GOT3 (cell line): ENCODE measurements around the gene MROH8.

Experiments
- DNase-seq: peaks from one replicate; lab custom pipeline; 2025; ENCODE audit warnings: mixed read lengths; lab: John Stamatoyannopoulos, UW

Gene MROH8

DNA sequence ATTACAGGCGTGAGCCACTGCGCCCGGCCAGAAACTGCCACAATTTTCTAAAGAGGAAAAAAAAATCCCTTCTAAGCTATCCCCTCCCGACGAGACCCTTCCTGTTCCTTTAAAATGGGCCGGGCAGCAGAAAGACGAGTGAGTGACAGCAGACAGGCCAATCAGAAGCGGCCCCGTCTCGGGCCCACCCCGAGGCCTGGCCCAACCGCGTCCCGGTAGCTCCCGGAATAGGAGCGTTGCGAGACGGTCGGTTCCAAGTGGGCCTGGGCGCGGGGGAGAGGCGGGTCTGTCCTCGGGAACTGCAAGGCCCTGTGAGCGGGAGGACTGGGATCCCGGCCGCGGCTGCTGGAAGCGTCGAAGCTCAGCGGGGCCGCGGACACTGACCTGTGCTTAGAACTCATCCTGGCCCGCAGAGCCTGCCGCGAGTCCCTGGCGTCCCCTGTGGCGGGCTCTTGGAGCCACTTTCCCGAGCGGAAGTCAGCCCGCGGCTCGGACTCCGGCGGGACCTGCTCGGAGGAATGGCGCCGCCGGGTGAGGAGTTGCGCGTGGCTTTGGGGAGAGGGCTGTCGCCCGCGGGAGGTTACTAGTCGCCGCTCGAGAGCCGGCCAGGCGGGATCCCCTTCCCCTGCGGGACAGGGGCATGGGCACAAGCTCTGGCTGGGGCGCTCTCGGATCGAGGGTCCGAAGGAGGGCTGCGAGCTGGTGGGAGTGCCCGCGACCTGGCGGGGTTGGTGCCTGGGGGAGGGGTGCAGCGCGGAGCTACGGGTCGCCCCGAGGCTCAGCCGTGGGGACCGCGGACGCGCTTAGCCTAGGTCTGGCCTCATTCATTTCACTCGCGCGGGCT, at the start of gene MROH8, which contains the start of gene RPN2:
Gene MROH8 (minus strand): TSS at position 710 of the 844 bp plus-strand sequence.
Gene RPN2 (plus strand): TSS at position 492 of the 844 bp plus-strand sequence. CDS start 27 bp downstream, at position 519.
- DNase-seq: peak; percentile 95

DNA sequence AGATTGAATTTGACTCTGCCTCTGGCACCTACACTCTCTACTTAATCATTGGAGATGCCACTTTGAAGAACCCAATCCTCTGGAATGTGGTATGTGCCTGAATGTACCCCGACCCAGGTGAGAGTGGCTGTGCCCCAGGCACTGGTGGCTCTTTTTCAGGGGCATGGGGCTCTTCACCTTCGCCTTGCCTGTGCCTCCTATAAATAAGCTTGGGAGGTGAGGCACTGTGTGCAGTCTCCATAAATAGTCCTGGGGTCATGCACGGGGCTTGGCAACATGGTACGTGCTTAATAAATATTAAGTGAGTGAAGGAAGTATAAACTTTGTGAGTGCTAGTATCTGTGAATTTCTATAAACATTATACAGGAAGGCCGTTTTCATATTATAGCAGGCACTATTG, 49.3 kb upstream of the MROH8 start:
- no peak for DNase-seq

DNA sequence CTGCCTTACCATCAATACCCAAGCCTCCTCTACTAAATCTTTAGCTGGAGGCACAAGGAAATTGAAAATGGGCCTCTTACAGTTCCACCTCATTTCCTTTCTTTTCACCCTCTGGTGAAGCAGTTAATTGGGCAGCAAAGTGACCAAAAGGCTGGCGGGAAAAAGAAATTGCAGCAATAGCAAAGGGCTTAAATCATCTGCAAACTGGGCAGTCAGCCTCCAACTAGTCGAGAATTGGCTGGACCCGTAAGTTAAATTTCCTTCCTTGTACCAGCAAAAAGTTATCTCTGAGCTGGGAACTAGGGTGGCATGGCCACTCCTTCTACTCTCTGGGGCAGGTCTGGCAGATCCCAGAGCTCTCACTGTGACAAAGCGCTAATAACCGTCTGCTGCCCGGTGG, 48.7 kb upstream of the MROH8 start:
- DNase-seq: no peak

DNA sequence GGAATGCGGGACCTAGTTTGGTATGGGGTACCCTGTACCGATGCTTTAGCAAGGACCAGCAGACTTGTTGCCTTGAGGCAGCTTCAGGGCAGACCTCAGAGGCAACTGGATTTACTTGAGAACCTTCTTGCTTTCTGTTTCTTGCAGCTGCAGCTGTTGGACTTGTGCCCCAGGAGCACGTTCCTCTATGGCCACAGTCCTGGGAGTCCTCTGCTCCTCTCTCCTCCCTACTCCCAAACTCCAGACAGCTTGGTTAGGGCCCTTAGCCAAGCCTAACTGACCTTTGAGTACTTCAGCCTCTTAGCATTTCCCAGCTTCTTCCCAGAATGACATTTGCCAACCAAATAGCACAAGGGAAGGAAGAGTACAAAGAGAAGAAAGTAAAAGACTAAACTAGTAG, 47.5 kb upstream of the MROH8 start:
- DNase-seq: no peak

DNA sequence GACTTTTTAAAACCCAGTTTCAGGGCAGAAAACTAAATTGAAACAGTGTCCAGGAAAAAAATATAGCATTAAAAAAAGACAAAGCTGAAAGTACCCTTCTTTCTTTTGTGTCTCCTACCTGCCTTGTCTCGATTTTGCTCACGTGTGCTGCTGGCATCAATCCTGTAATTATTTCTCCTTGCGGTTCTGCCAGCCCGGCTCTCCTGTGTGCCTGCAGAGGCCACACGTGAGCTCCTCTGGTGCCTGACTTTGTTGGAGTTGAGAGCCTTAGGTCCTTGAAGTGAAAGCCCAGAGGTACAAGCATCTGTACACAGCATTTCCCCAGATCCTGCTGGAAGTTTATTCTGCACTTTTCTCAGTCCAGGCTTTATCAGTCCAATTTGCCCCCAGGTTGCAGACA, 45.8 kb upstream of the MROH8 start:
- DNase-seq: no peak

DNA sequence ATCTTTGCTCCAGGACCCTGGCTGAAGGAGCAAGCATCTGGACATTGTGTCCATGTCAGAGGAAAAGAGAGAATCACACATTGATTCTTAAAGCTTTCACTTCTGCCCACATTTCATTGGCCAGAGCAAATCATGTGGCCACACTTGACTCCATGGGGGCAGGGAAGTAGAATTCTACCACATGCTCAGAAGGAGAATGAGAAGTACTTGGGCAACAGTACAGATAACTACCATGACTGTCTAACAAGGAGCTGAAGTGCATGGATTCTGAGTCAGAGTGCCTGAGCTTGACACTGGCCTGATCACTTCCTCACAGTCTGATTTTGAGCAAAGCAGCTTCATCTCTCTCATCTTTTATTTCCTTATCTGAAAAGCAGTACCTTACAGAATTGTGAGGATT, 43.7 kb upstream of the MROH8 start:
- DNase-seq: peak; percentile 17

DNA sequence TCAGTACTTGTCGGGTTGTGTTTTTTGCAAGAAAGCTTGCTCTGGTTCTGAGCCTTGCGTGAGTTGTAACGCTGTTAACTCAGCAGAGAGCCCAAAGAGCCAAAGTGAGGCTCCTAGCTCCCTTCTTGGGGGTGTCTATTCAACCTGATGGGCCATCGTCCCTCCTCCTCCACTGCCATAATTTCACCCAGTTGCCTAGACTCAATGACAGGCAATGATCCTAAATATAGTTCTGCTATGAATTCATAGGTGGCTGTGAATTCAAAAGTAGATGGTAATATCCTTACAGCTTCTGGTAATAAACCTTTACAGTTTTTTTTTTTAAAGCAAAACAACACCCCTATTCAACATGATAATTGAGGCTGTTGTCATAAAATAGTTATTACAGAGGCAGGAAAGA, 42.7 kb upstream of the MROH8 start:
- no peak for DNase-seq

DNA sequence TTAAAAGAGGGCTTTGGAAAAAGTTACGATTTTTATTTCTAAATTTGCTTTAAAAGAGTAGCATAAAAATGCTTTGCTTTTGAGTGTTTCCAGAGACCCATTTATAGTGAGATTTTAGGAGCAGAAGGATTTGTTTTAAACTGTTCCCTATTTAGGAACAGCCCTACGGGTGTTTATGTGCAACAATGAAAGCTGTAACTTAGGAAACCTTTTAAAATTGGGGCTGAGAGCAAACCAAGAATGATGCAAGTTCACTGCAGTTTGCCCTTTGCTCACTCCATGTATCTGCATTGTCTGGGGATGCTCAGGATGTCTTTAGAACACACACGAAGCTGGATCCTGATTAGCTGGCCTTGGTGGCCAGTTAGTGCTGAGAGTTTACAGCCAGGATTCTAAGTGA, 41.4 kb upstream of the MROH8 start:
- no peak for DNase-seq

DNA sequence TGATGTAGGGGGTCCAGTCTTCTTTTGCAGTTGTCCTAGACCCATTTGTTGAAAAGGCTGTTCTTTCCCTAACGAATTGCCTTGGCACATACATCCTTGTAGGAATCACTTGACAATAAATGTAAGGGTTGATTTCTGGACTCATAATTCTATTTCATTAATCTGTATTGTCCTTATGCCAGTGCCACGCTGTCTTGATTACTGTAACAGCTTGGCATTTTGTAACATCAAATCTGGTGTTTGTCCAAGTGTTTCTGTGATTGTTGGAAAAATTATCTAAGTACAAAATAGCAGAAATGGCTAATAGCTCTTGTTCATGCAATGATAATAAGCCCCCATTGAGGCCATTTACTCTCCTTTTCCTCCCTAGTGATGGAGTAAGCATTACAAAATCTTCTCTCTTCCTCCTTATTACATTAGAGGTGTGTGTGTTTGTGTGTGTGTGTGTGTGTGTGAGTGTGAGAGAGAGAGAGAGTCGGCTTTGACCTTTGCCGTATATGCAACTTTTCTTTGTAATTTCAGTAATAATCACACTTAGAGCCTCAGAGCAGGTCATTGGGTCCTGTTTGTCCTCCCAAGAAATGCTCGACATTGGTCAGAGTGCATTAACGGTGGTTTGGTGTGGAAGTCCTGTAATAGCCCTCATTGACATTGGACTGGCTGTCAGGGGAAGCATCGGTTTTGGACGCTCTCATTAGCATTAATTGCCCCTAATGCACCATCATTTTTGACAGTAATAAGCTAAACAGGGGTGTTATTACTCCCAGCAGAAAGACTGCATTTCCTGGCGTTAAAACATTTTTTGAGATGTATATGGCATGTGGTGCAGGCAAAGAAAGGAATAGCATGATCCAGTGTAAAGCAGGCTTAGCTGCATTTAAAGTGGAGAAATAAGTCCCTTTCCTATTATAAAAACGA, 40.7 kb upstream of the MROH8 start:
- no peak for DNase-seq

DNA sequence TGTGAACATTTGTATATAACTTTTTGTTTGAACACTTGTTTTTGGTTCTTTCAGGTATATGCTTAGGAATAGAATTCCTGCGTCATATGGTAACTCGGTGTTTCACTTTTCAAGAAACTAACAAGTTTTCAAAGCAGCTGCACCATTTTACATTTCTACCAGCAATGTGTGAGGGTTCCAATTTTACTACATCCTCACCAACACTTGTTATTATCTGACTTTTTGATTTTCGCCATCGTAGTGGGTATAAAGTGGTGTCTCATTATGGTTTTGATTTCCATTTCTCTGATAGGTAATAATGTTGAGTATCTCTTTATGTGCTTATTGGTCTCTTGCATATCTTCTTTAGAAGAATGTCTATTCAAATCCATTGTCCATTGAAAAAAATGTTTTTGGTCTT, 39.6 kb upstream of the MROH8 start:
- DNase-seq: no peak

DNA sequence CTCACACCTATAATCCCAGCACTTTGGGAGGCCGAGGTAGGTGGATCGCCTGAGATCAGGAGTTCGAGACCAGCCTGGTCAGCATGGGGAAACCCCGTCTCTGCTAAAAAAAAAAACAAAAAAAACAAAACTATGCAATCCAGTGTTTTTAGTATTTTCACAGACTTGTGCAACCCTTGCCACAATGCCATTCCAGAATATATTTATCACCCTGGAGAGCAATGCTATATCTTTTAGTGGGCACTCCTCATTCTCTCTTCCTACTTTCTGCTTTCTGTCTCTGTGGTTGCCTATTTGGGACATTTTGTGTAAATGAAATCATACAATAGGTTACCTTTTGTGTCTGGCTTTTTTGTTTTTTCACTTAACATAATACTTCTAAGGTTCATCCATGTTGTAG, 39.1 kb upstream of the MROH8 start:
- DNase-seq: no peak

DNA sequence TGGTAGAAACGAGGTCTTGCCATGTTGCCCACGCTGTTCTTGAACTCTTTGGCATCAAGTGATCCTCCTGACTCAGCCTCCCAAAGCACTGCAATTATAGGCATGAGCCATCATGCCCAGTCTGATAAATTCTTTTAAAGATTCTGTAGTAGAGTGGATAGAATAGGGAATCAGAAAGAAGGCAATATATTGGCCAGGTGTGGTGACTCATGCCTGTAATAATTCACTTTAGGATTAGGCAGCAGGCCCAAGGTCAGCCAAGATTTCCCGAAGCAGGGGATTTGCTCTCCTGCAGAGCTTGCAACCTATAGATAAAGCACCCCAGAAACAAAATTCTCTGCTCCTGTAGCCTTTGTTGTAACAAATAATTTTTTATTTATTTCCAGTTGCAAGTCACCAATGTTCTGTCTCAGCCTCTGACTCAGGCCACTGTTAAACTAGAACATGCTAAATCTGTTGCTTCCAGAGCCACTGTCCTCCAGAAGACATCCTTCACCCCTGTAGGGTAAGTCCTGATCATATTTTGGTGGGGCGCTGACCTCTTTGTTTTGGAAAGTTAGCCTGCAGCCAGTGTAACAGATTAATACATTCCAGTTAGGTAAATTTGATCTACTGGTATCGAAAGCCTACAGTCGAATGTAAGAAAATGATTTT, 30.4 kb upstream of the MROH8 start:
- no peak for DNase-seq

DNA sequence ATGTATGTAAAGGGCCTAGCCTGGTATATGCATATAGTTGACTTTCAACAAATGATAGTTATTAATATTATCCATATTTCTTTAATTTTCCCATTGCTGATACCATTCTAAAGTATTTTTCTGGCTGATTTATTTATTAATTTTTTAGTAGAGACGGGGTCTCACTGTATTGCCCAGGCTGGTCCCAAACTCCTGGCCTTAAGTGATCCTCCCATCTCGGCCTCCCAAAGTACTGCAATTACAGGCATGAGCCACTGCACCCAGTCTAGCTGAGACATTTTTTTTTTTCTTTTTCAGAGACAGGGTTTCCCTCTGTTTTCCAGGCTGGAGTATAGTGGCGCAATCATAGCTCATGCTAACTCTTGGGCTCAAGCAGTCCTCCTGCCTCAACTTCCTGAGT, 29.8 kb upstream of the MROH8 start:
- no peak for DNase-seq

DNA sequence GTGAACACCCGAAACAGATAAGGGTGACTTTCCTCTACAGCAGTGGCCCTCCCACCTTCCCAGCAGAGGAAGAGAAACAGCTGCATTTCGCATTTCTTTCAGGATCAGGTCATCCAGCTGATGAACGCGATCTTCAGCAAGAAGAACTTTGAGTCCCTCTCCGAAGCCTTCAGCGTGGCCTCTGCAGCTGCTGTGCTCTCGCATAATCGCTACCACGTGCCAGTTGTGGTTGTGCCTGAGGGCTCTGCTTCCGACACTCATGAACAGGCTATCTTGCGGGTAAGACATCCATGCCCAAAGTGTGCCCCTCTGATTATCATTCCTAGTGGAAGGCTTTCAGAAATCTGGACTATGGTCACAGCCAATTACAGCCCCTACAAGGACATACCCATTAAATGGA, 27.8 kb upstream of the MROH8 start:
- no peak for DNase-seq

DNA sequence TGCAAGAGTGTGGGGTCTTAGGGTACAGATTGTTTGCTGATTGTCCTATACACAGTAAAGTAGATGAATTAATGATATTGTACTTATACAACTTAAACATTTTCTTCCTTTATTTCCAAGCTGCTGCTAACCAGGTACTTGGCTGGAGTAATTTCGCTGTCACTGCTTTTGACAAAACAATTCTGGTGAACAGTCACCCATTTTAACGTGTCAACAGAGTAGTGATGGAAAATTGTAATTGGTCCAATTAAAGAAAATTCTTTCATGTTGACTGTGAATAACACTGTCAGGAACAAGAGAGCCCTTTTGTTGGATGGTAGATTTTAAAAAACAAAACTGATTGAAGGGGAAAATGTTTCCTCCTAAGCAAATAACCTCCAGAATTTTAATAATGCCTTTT, 26.4 kb upstream of the MROH8 start:
- DNase-seq: no peak

DNA sequence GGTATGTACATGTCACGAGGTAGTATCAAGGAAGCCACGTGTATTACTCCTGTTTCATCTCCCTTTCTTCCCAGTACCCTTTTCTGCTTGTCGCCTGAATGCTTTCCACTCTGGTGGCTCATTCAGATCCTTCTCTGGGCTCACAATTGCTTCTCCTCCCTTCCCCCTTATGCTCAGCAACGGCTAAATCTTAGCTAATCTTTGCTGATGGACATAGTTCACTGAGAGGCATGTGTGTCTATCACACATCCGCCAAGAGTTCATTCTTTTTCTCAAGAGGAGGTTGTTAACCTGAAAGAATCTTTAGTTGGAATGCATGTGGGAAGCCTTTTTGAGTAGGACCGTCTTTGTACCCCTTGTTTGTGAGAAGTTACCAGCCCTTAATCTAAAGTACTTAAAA, 25.8 kb upstream of the MROH8 start:
- DNase-seq: no peak

DNA sequence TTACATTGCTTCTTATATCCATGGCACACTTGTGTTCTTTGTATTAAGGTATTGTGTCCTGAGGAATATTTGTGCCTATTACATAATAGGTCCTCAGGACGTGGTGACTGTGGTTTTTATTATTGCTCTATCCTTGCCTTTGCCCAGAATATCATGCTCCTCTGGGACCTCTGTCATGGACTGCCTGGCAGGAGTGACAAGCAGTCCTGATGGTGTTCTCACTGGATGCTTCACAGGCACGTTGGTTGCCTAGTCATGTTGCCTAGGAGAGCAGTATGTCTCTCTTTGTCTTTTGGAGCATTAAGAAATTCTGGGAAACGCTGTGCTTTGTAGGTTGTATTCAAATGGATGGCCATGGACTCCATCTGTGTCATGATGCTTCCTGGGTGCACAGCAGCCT, 24.7 kb upstream of the MROH8 start:
- DNase-seq: no peak

DNA sequence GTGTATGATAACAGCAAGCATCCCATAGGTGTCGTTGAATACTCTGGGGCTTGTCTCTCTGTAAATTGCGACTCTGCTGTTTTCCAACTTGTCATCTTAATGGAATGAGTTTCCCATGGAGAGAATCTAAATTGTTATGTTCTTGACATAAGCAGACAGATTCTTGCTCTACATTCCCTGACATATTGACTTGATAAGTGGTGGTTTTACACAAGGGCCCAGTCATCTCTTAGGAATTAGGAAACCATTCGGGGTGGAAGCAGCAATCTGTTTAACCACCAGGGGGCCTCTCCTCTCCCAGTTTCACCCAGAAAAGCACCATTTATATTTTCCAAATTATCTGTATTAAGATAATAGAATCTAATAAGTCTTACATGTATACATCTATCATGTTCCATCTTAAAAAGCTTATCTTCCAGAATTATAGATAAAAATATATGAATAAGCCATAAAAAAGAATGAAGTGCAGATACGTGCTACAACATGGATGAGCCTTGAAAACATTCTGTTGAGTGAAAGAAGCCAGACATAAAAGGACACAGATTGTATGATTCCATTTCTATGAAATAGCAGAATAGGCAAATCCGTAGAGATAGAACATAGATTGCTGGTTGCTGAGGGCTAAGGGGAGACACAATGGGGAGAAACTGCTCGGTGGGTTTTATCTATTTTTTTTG, 23.1 kb upstream of the MROH8 start:
- peak; percentile 31 for DNase-seq

DNA sequence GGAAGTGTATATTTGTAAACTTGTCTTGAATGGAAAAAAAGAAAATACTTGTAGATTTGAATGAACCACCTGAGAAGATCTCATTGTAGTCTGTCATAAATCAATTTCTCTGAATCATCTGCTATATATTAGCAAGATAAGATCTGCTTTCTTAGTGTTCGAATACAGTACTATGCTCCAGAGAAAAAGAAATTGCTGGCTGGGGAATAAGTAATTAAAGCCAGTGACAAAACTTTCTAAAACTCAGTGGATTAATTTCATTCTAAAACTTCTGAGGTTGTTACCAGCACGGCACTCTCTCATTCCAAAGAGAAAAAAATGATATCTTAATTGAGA, 22.4 kb upstream of the MROH8 start:
- no peak for DNase-seq

DNA sequence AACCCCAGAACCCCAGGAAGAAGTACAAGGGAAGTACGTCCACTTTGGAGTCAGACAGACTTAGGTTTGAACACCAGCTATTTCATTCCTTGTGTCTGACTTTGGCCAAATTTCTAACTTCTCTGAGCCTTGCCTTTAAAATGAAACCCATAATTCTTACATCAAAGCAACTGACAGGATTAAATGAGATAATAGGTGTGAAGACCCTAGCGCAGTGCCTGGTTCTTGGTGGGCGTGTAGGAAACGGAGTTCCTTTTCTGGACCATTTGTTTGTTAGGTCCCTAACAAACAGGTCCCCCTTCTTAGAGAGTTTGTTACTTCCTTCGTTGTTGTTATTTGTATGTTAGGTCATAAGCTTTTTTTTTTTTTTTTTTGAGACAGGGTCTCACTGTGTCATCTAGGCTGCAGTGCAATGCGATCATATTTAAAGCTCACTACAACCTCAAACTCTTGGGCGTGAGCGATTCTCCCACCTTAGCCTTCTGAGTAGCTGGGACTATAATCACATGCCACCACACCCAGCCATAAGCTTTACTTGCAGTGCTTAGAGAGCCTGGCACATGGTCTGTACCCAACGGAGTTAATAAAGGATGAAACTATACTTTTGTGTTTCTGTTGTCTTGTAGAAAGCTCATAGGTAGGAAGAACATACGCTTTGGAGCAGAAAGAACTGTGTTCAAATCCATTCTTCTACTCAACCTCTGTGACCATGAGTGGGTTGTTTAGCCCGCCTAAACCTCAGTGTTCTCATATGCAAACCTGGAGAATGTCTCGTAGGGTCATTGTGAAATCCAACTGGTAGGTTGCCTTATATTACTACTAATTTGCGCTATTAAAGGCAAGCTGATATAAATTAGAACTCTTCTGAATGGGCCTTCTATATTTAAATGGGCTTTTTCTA, 21.8 kb upstream of the MROH8 start:
- DNase-seq: no peak

DNA sequence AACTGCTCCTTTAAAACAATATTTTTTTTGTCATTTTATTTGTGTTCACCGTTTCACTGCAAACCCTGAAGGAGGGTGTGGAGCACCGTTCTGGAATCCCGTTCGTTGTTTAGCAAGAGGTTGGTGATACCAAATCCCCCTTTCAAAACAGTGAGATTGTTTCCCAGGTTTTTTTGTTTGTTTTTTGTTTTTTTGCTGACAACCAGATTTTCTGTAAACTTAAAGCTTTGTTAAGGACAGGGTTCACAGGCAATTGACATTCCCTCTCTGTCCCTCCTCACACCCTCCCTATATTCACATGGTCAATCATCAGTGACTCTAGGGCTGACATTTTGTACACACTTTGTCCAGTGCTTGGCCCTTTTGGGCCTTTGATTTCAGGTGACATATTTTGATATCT, 21.0 kb upstream of the MROH8 start:
- DNase-seq: no peak
